Hepatocyte (in vitro differentiated cells): ENCODE results near the gene UGGT1. TPM values are rescaled to one million over a fixed set of nuclear protein-coding genes. Genes with fewer than 3 reads are reported as not detected.

Experiments
- DNase-seq: peaks from one replicate; pipeline ENCODE4 v3.0.0-alpha.2; 2016; ENCODE audit warnings: low spot score
- H2AFZ ChIP-seq: fragments of 200-600 bp; sonication (generic); 2 replicates; pipeline ENCODE4 v1.6.0; 2016; ENCODE audit warnings: antibody characterized with exemption, mild to moderate bottlenecking
- H3K27ac ChIP-seq: fragments of 200-600 bp; sonication (generic); 2 replicates; pipeline ENCODE4 v1.5.1; 2016; ENCODE audit warnings: mild to moderate bottlenecking
- H3K27me3 ChIP-seq: fragments of 200-600 bp; sonication (generic); 2 replicates; pipeline ENCODE4 v1.6.1; 2016
- H3K36me3 ChIP-seq: fragments of 200-600 bp; sonication (generic); replicated peaks from 2 replicates; pipeline ENCODE4 v1.5.1; 2016; ENCODE audit warnings: low read depth; ENCODE audit not compliant: insufficient read depth
- H3K4me1 ChIP-seq: fragments of 200-600 bp; sonication (generic); 2 replicates; pipeline ENCODE4 v1.5.1; 2016; ENCODE audit warnings: mild to moderate bottlenecking, moderate library complexity; ENCODE audit not compliant: insufficient read depth
- H3K4me2 ChIP-seq: fragments of 200-600 bp; sonication (generic); 2 replicates; pipeline ENCODE4 v1.6.0; 2016
- H3K4me3 ChIP-seq: fragments of 200-600 bp; sonication (generic); 2 replicates; pipeline ENCODE4 v1.5.1; 2016; ENCODE audit warnings: mild to moderate bottlenecking
- H3K79me2 ChIP-seq: fragments of 200-600 bp; sonication (generic); 2 replicates; pipeline ENCODE4 v1.6.0; 2017; ENCODE audit warnings: mild to moderate bottlenecking
- H3K9me2 ChIP-seq: fragments of 200-600 bp; sonication (generic); replicated peaks from 2 replicates; pipeline ENCODE4 v1.6.0; 2017; ENCODE audit warnings: mild to moderate bottlenecking; ENCODE audit not compliant: insufficient read depth
- H3K9me3 ChIP-seq: fragments of 200-600 bp; sonication (generic); 2 replicates; pipeline ENCODE4 v1.5.1; 2016; ENCODE audit warnings: low read depth, mild to moderate bottlenecking
- H4K20me1 ChIP-seq: fragments of 200-600 bp; sonication (generic); 2 replicates; pipeline ENCODE4 v1.6.0; 2016; ENCODE audit warnings: mild to moderate bottlenecking; ENCODE audit not compliant: insufficient read depth, poor library complexity, severe bottlenecking
- EZH2 ChIP-seq: fragments of 200-600 bp; sonication (generic); IDR thresholded peaks from 2 replicates; pipeline ENCODE4 v1.6.1; 2016; ENCODE audit warnings: antibody characterized with exemption, mild to moderate bottlenecking, borderline replicate concordance
- EZH2phosphoT487 ChIP-seq: fragments of 200-600 bp; sonication (generic); IDR thresholded peaks from one replicate; pipeline ENCODE4 v1.6.1; 2018; ENCODE audit warnings: antibody characterized with exemption, mild to moderate bottlenecking, low read depth, moderate library complexity; ENCODE audit not compliant: unreplicated experiment, severe bottlenecking
- WGBS: methylation state at CpG from one replicate; pipeline ENCODE4 v1.1.6; 2016; ENCODE audit warnings: low lambda C conversion rate; ENCODE audit errors: missing lambda C conversion rate; 5-methylcytosine and 5-hydroxymethylcytosine counted together
- polyA plus RNA-seq: library from polyadenylated mRNA; unstranded; fragments of >200 nt; fragmentation: Nextera tagmentation; extraction: Ambion mirVana; gene quantifications from 2 replicates; pipeline ENCODE4 v1.2.1, GENCODE V29; 2016
- total RNA-seq: library from RNA; depleted of rRNA; stranded (reverse); fragments of >200 nt; gene quantifications from 2 replicates; pipeline ENCODE4 v1.2.3, GENCODE V29; 2014
- TF ChIP-seq, protein P1 (sequence below): fragments of 200-600 bp; sonication (generic); IDR thresholded peaks from 2 replicates; pipeline ENCODE4 v1.5.1; 2016; ENCODE audit warnings: antibody characterized with exemption, mild to moderate bottlenecking; ENCODE audit not compliant: poor library complexity

Gene UGGT1
- total and polyA plus RNA-seq, 2 experiments from 2014 or later, result 6.8 to 49.7 TPM

GRCh38 chr2:128086244-128086643 lies 4.8 kb upstream of the UGGT1 start:
- Histone ChIP-seq H3K9me3 (no peaks in the 10 kb centered on the region), H3K36me3 (no peaks in the 10 kb centered on the region), H4K20me1 (no peaks in the 10 kb centered on the region), H3K4me2 (no peak overlapping the region), H2AFZ (no peak overlapping the region), H3K4me3 (no peak overlapping the region), H3K9me2 (no peaks in the 10 kb centered on the region), H3K79me2 (no peaks in the 10 kb centered on the region), H3K4me1 (no peaks in the 10 kb centered on the region), H3K27ac (no peak overlapping the region), H3K27me3 (no peaks in the 10 kb centered on the region)
- TF ChIP-seq, protein P1, sequence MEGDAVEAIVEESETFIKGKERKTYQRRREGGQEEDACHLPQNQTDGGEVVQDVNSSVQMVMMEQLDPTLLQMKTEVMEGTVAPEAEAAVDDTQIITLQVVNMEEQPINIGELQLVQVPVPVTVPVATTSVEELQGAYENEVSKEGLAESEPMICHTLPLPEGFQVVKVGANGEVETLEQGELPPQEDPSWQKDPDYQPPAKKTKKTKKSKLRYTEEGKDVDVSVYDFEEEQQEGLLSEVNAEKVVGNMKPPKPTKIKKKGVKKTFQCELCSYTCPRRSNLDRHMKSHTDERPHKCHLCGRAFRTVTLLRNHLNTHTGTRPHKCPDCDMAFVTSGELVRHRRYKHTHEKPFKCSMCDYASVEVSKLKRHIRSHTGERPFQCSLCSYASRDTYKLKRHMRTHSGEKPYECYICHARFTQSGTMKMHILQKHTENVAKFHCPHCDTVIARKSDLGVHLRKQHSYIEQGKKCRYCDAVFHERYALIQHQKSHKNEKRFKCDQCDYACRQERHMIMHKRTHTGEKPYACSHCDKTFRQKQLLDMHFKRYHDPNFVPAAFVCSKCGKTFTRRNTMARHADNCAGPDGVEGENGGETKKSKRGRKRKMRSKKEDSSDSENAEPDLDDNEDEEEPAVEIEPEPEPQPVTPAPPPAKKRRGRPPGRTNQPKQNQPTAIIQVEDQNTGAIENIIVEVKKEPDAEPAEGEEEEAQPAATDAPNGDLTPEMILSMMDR, result no peak
- TF ChIP-seq EZH2 (no peak), EZH2phosphoT487 (no peak)
- WGBS, result 89% methylated on average over 3 of the region's 3 CpGs
- no peak for DNase-seq

GRCh38 chr2:128090575-128090944 lies 440 bp upstream of the UGGT1 start:
- Histone ChIP-seq H2AFZ (peak overlapping the region; percentile 64), H3K4me2 (peak overlapping the region; percentile 70), H3K36me3 (no peaks in the 10 kb centered on the region), H3K9me3 (no peaks in the 10 kb centered on the region), H3K9me2 (no peaks in the 10 kb centered on the region), H3K27me3 (no peaks in the 10 kb centered on the region), H3K4me1 (peaks cover 10% of the 10 kb centered on the region), H3K79me2 (peaks cover 40% of the 10 kb centered on the region), H3K27ac (peak overlapping the region; percentile 71), H4K20me1 (peaks cover 13% of the 10 kb centered on the region), H3K4me3 (peak overlapping the region; percentile 19)
- TF ChIP-seq, protein P1, result no peak
- TF ChIP-seq EZH2, result no peak
- TF ChIP-seq EZH2phosphoT487, result no peak
- 0% methylated on average over 4 of the region's 4 CpGs for WGBS
- no peak for DNase-seq

GRCh38 chr2:128091726-128092080 lies 703 bp downstream of the UGGT1 start:
- H3K79me2 ChIP-seq, result peaks cover 51% of the 10 kb centered on the region

More at GRCh38 chr2:128091726-128092080, 703 bp downstream of the UGGT1 start:
- no peaks in the 10 kb centered on the region for H3K9me2 ChIP-seq
- H3K27me3 ChIP-seq, result no peaks in the 10 kb centered on the region
- peak overlapping the region; percentile 92 for H3K4me2 ChIP-seq
- no peak for TF ChIP-seq EZH2phosphoT487
- TF ChIP-seq, protein P1, result no peak
- no peak for TF ChIP-seq EZH2
- H3K4me1 ChIP-seq, result peaks cover 10% of the 10 kb centered on the region
- peaks cover 13% of the 10 kb centered on the region for H4K20me1 ChIP-seq
- peak overlapping the region; percentile 75 for H2AFZ ChIP-seq
- peak overlapping the region; percentile 71 for H3K4me3 ChIP-seq
- DNase-seq, result no peak
- 2% methylated on average over 9 of the region's 9 CpGs for WGBS
- H3K27ac ChIP-seq, result peak overlapping the region; percentile 50
- no peaks in the 10 kb centered on the region for H3K9me3 ChIP-seq
- H3K36me3 ChIP-seq, result no peaks in the 10 kb centered on the region
